Right atrium auricular region (tissue), 2 donors: ENCODE results near the gene PDGFRB. TPM values are rescaled to one million over a fixed set of nuclear protein-coding genes. Genes with fewer than 3 reads are reported as not detected.
A peak's percentile ranks its signal among the peaks of the same experiment; 100 is the strongest.

Experiments used
- DNase-seq: peaks from one replicate; pipeline ENCODE4 v3.0.0-alpha.2; 2019; ENCODE audit warnings: low spot score
- H3K27ac ChIP-seq, 2 donors: fragments of 200-600 bp; sonication (generic); 1 replicate in 1 of 2; 2 replicates in 1 of 2; pipeline ENCODE4 v1.5.1; 2016 to 2019
- H3K27me3 ChIP-seq, 2 donors: fragments of 200-600 bp; sonication (generic); one replicate each; pipeline versions ENCODE4 v1.5.1 to v1.6.0; 2017 to 2019
- H3K36me3 ChIP-seq: fragments of 200-600 bp; sonication (generic); one replicate; pipeline ENCODE4 v1.5.1; 2016
- H3K4me1 ChIP-seq, 2 donors: fragments of 200-600 bp; sonication (generic); one replicate each; pipeline versions ENCODE4 v1.5.1 to v1.6.0; 2017 to 2019
- H3K4me3 ChIP-seq, 2 donors: fragments of 200-600 bp; sonication (generic); 1 replicate in 1 of 2; 2 replicates in 1 of 2; pipeline ENCODE4 v1.5.1; 2017 to 2019; ENCODE audit warnings: mild to moderate bottlenecking in 1 of 2, moderate library complexity in 1 of 2
- H3K9me3 ChIP-seq, 2 donors: fragments of 200-600 bp; sonication (generic); one replicate each; pipeline ENCODE4 v1.5.1; 2019
- CTCF ChIP-seq, 2 donors: fragments of 200-600 bp; sonication (generic); IDR thresholded peaks; one replicate each; pipeline ENCODE4 v1.5.1; 2019; ENCODE audit warnings: antibody characterized with exemption in 2 of 2
- total RNA-seq, 2 donors: library from RNA; depleted of rRNA; stranded (reverse); fragments of >200 nt; gene quantifications; one replicate each; pipeline ENCODE4 v1.1.0, GENCODE V29; 2016

PDGFRB gene
- total RNA-seq, 2 donors from 2014 or later: 68.3 to 68.7 TPM

- DNase-seq: peak; percentile 63
- Histone ChIP-seq H3K27me3 (no peaks in the 10 kb centered on the region), H3K4me3 (no peak overlapping the region), H3K36me3 (peaks cover 16% of the 10 kb centered on the region), H3K4me1 (peaks cover 0 to 18% of the 10 kb centered on the region in 2 donors), H3K9me3 (no peaks in the 10 kb centered on the region), H3K27ac (peak overlapping the region; percentile 28 to 64)
- TF ChIP-seq CTCF (IDR thresholded peaks at IDR 0.05): no peak
Observed at GRCh38 chr5:150113047-150113744, 42.4 kb downstream of the PDGFRB start.

GRCh38 chr5:150112201-150113046 is 43.2 kb downstream of the PDGFRB start:
- peaks cover 12% of the 10 kb centered on the region for H3K36me3 ChIP-seq
- DNase-seq: peak; percentile 79
- no peaks in the 10 kb centered on the region for H3K27me3 ChIP-seq
- peaks cover 0 to 18% of the 10 kb centered on the region in 2 donors for H3K4me1 ChIP-seq
- no peak for TF ChIP-seq CTCF (IDR thresholded peaks at IDR 0.05)
- H3K9me3 ChIP-seq: no peaks in the 10 kb centered on the region
- no peak overlapping the region for H3K4me3 ChIP-seq
- peak overlapping the region; percentile 28 to 64 for H3K27ac ChIP-seq

GRCh38 chr5:150111122-150111521 is 44.5 kb downstream of the PDGFRB start:
- Histone ChIP-seq H3K4me1 (peaks cover 0 to 18% of the 10 kb centered on the region in 2 donors), H3K36me3 (peaks cover 9% of the 10 kb centered on the region), H3K9me3 (no peaks in the 10 kb centered on the region), H3K27me3 (no peaks in the 10 kb centered on the region), H3K4me3 (no peak overlapping the region), H3K27ac (no peak overlapping the region)
- peak; percentile 56 for DNase-seq
- TF ChIP-seq CTCF (IDR thresholded peaks at IDR 0.05): no peak

GRCh38 chr5:150109921-150110320 is 45.7 kb downstream of the PDGFRB start:
- Histone ChIP-seq H3K36me3 (no peaks in the 10 kb centered on the region), H3K27me3 (no peaks in the 10 kb centered on the region), H3K9me3 (no peaks in the 10 kb centered on the region), H3K4me3 (no peak overlapping the region), H3K4me1 (peaks cover 0 to 12% of the 10 kb centered on the region in 2 donors), H3K27ac (no peak overlapping the region)
- TF ChIP-seq CTCF (IDR thresholded peaks at IDR 0.05): no peak
- peak; percentile 13 for DNase-seq

GRCh38 chr5:150108711-150109514 is 46.7 kb downstream of the PDGFRB start:
- Histone ChIP-seq H3K9me3 (no peaks in the 10 kb centered on the region), H3K36me3 (no peaks in the 10 kb centered on the region), H3K27me3 (no peaks in the 10 kb centered on the region), H3K27ac (no peak overlapping the region), H3K4me3 (no peak overlapping the region), H3K4me1 (peaks cover 0 to 10% of the 10 kb centered on the region in 2 donors)
- no peak for TF ChIP-seq CTCF (IDR thresholded peaks at IDR 0.05)
- peak; percentile 44 for DNase-seq
